Anterior cingulate cortex (tissue), 58 donors: ENCODE data around the gene ISG15.
"Not testable (repeated sequence)": the region's sequence is repeated elsewhere in the genome, so short reads cannot be mapped to it uniquely, and the experiment has no call there.

Source experiments
- DNase-seq, 58 donors: peaks; one replicate each; lab custom pipeline; 2025; lab: John Stamatoyannopoulos, UW

ISG15 gene

GRCh38 chr1:974687-975328, 38.5 kb upstream of the ISG15 start:
- DNase-seq, result no peak

- no peak for DNase-seq
Measured at GRCh38 chr1:975365-975764, 37.9 kb upstream of the ISG15 start.

GRCh38 chr1:975896-976683, 37.2 kb upstream of the ISG15 start:
- DNase-seq, result peak in 13 of 58 donors; percentile 3 to 60 (median 16)

GRCh38 chr1:976791-977190, 36.5 kb upstream of the ISG15 start:
- DNase-seq, result not testable (repeated sequence)

GRCh38 chr1:978069-978834, 35.0 kb upstream of the ISG15 start:
- DNase-seq, result no peak

GRCh38 chr1:978835-979743, 34.2 kb upstream of the ISG15 start:
- no peak for DNase-seq

- DNase-seq, result no peak
Measured at GRCh38 chr1:979744-980072, 33.6 kb upstream of the ISG15 start.

- DNase-seq, result no peak
Measured at GRCh38 chr1:980137-980571, 33.1 kb upstream of the ISG15 start.

- DNase-seq, result no peak
Measured at GRCh38 chr1:980602-981395, 32.5 kb upstream of the ISG15 start.

GRCh38 chr1:981491-981954, 31.8 kb upstream of the ISG15 start:
- no peak for DNase-seq

GRCh38 chr1:981955-982558, 31.2 kb upstream of the ISG15 start, which contains the start of gene PERM1:
Gene PERM1 (minus strand): TSS chr1:982093. CDS start chr1:981029, 1,064 bp downstream.
- no peak for DNase-seq

- no peak for DNase-seq
Measured at GRCh38 chr1:982765-983436, 30.4 kb upstream of the ISG15 start.

GRCh38 chr1:983798-984475, 29.4 kb upstream of the ISG15 start:
- DNase-seq, result peak in 15 of 58 donors; percentile 7 to 50 (median 24)

GRCh38 chr1:984476-984814, 28.9 kb upstream of the ISG15 start:
- no peak for DNase-seq

GRCh38 chr1:985126-985525, 28.2 kb upstream of the ISG15 start:
- no peak for DNase-seq

- DNase-seq, result not testable (repeated sequence)
Measured at GRCh38 chr1:988061-988460, 25.2 kb upstream of the ISG15 start.

GRCh38 chr1:991275-991674, 22.0 kb upstream of the ISG15 start:
- not testable (repeated sequence) for DNase-seq

GRCh38 chr1:991895-992294, 21.4 kb upstream of the ISG15 start:
- no peak for DNase-seq
